Mucosa of descending colon (tissue), 3 donors: ENCODE measurements around the gene LRBA. TPM values are rescaled to one million over a fixed set of nuclear protein-coding genes. Genes with fewer than 3 reads are reported as not detected.

Source experiments
- ATAC-seq: fragments of 200-7000 bp; cut with Tn5 transposase; one replicate; pipeline ENCODE4 v1.9.1; 2020; ENCODE audit warnings: mild to moderate bottlenecking, moderate library complexity
- DNase-seq, 3 donors: peaks; one replicate each; pipeline ENCODE4 v3.0.0-alpha.2; 2020
- H3K36me3 ChIP-seq: fragments of 200-600 bp; one replicate; pipeline ENCODE4 v1.8.0; 2021; ENCODE audit warnings: low read depth, mild to moderate bottlenecking
- H3K4me1 ChIP-seq: fragments of 200-600 bp; one replicate; pipeline ENCODE4 v1.8.0; 2021; ENCODE audit warnings: low read depth, mild to moderate bottlenecking
- H3K4me3 ChIP-seq: fragments of 200-600 bp; one replicate; pipeline ENCODE4 v1.8.0; 2021; ENCODE audit warnings: mild to moderate bottlenecking
- H3K9me3 ChIP-seq: fragments of 200-600 bp; one replicate; pipeline ENCODE4 v1.8.0; 2021; ENCODE audit warnings: mild to moderate bottlenecking
- intact Hi-C, 2 donors: fragments of 100-400 bp; cut with DNase I in 1 of 2; cut with micrococcal nuclease in 1 of 2; formaldehyde crosslinking; loops; one replicate each; pipeline versions ENCODE4 v1.11.0 to v1.11.1; 2022; cut with DNase I, micrococcal nuclease
- total RNA-seq, 3 donors: library from RNA; stranded (reverse); fragmentation: NEBNext Ultra II Directional in 2 of 3; extraction: Animal tissue kit (Norgen Biotek cat#: 25700) in 2 of 3; gene quantifications; one replicate each; pipeline versions ENCODE4 v1.2.1 to v1.2.4, GENCODE V29; 2021 to 2023
- TF ChIP-seq, protein P1 (sequence below): fragments of 200-600 bp; IDR thresholded peaks from one replicate; pipeline ENCODE4 v1.8.0; 2022; ENCODE audit warnings: antibody characterized with exemption, mild to moderate bottlenecking
- donor health status: DM: no; HTN: no; CAD: no; lungs with moderate emphysema.
- donor health status: DM: no; HTN: no; CAD: no.
- donor health status: DM: no; HTN: yes; CAD: no.

The LRBA gene
- total RNA-seq, 3 donors from 2014 or later, result 69.8 to 98.4 (median 76.2) TPM

DNA sequence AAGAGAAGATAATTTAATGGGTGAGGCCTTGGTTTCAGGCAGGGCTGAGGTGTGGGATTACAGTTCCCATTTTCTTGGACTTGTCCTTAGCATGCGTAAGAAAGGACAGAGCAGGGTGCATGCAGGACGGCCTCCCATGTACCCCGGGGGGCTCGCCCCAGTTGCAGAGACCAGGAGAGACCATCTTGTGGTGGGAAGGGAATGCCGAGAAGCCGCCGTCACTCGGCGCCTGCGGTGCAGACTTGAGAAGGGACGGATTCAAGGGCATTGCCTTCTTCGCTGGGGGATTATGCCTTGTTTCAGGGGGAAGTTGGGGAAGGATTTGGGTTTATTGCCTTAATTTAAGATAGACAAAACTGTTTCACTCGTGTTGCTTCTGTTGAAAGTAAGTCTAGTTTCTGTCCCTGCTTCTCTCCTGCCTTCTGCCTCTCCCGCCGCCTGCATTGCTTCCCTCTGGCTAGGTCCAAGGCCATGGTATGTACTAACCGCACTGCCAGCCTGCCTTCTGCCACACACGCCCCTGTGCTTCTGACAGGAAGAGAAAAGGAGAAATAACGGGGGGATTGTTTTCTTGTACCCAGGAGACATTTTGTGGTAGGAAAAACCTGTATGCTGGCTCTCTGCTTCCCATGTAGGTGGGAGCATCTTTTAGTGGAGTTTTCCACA, 761.0 kb downstream of the LRBA start:
- TF ChIP-seq, protein P1, sequence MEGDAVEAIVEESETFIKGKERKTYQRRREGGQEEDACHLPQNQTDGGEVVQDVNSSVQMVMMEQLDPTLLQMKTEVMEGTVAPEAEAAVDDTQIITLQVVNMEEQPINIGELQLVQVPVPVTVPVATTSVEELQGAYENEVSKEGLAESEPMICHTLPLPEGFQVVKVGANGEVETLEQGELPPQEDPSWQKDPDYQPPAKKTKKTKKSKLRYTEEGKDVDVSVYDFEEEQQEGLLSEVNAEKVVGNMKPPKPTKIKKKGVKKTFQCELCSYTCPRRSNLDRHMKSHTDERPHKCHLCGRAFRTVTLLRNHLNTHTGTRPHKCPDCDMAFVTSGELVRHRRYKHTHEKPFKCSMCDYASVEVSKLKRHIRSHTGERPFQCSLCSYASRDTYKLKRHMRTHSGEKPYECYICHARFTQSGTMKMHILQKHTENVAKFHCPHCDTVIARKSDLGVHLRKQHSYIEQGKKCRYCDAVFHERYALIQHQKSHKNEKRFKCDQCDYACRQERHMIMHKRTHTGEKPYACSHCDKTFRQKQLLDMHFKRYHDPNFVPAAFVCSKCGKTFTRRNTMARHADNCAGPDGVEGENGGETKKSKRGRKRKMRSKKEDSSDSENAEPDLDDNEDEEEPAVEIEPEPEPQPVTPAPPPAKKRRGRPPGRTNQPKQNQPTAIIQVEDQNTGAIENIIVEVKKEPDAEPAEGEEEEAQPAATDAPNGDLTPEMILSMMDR, result no peak
- ATAC-seq (no peak), DNase-seq (no peak)
- intact Hi-C loops, result no loop called here
- Histone ChIP-seq H3K9me3 (no peaks in the 10 kb centered on the region), H3K36me3 (no peaks in the 10 kb centered on the region), H3K4me1 (peaks cover 35% of the 10 kb centered on the region), H3K4me3 (no peak overlapping the region)

DNA sequence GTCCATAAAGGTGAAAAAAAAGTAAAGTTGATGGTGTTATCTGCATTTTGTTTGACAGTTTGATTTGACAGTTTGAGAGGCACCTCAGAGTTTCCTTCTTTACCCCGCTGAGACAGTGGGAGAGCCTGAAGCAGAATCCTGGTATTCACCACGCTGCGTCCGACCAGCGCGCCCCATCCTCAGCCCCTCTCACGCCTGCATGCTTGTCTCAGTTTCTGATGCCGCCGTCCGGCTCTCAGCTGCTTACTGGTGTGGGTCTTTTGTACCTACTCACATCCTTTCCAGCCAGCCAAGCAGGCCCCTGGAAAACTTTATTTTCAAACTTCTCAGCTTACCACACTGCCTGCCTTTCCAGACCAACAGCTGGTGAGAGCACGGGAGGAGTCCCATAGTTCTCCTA, 761.7 kb downstream of the LRBA start:
- H3K4me3 ChIP-seq, result no peak overlapping the region
- DNase-seq (no peak), ATAC-seq (no peak)
- intact Hi-C loops, result no loop called here
- H3K4me1 ChIP-seq, result peaks cover 29% of the 10 kb centered on the region
- TF ChIP-seq, protein P1, result no peak
- H3K36me3 ChIP-seq, result no peaks in the 10 kb centered on the region
- H3K9me3 ChIP-seq, result no peaks in the 10 kb centered on the region

DNA sequence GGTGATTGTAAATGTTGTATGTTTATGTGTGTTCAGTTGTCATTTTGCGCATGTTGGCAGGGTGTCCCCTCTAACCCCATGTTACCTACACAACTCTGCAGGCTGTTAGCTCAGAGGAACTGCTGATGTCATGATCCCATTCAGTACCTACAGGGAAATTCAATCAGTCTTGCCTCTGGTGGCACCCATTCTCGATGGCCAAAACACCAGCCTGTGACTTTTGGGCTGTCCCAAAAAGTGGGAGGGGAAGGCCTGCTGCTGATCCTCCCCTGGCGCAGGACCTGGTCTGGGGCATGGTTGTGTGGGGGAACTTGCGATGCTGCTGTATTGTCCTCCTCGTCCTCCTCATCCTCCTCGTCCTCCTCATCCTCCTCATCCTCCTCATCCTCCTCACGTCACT, 762.3 kb downstream of the LRBA start:
- no peak overlapping the region for H3K4me3 ChIP-seq
- H3K36me3 ChIP-seq, result no peaks in the 10 kb centered on the region
- no peaks in the 10 kb centered on the region for H3K9me3 ChIP-seq
- H3K4me1 ChIP-seq, result peaks cover 23% of the 10 kb centered on the region
- DNase-seq (no peak), ATAC-seq (no peak)
- TF ChIP-seq, protein P1, result no peak
- intact Hi-C loops, result no loop called here

DNA sequence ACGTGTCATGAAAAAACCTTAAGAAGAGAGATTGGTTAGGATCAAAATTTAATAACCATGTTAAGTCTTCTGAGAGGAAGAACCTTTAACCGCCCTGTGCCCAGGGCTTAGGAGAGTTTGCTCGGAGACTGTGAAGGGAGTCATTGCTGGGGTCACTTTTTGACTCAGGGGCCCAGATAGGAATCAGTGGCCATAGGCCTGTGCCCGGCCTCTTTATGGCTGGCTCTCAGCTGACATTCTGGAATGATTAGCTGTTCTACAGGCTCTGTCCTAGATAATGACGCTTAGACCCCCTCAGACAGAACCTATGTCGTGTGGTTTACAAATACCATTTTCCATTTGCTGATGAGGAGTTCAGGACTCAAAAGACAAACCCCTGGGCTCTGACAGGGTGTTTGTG, 762.8 kb downstream of the LRBA start:
- H3K4me3 ChIP-seq, result no peak overlapping the region
- intact Hi-C loops, result no loop called here
- H3K4me1 ChIP-seq, result peaks cover 20% of the 10 kb centered on the region
- ATAC-seq (no peak), DNase-seq (no peak)
- TF ChIP-seq, protein P1, result no peak
- no peaks in the 10 kb centered on the region for H3K9me3 ChIP-seq
- no peaks in the 10 kb centered on the region for H3K36me3 ChIP-seq

DNA sequence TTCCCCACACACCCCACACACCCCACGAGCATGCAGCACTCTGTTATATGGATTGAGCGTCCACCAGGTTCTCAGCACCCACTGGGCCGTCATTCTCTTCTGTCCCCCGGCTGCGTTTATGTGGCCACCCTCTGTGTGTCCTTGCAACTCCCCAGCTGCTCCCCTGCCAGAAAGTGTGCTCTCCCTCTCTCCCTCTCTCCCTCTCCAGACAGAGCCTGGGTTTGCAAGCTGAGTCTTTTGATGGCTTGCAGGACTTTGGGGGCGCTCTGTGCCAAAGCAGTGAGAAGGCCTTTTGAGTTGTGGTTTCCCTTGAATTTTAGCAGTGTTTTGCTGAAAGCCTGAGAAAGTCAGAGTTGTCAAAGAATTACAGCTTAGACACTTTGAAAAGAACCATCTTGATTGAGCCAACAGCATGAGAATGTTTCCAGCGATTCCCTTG, 763.3 kb downstream of the LRBA start:
- DNase-seq (no peak), ATAC-seq (peak; percentile 12)

More for the DNA sequence above, 763.3 kb downstream of the LRBA start:
- Histone ChIP-seq H3K4me3 (no peak overlapping the region), H3K9me3 (no peaks in the 10 kb centered on the region), H3K36me3 (no peaks in the 10 kb centered on the region), H3K4me1 (peaks cover 17% of the 10 kb centered on the region)
- TF ChIP-seq, protein P1, result no peak
- intact Hi-C loops, result no loop called here
